Hepatocyte (in vitro differentiated cells): ENCODE results near the gene XPO5. TPM values are rescaled to one million over a fixed set of nuclear protein-coding genes. Genes with fewer than 3 reads are reported as not detected.
"Not testable (repeated sequence)": the region's sequence is repeated elsewhere in the genome, so short reads cannot be mapped to it uniquely, and the experiment has no call there.

Source experiments
- DNase-seq: peaks from one replicate; pipeline ENCODE4 v3.0.0-alpha.2; 2016; ENCODE audit warnings: low spot score
- H2AFZ ChIP-seq: fragments of 200-600 bp; sonication (generic); 2 replicates; pipeline ENCODE4 v1.6.0; 2016; ENCODE audit warnings: antibody characterized with exemption, mild to moderate bottlenecking
- H3K27ac ChIP-seq: fragments of 200-600 bp; sonication (generic); 2 replicates; pipeline ENCODE4 v1.5.1; 2016; ENCODE audit warnings: mild to moderate bottlenecking
- H3K27me3 ChIP-seq: fragments of 200-600 bp; sonication (generic); 2 replicates; pipeline ENCODE4 v1.6.1; 2016
- H3K36me3 ChIP-seq: fragments of 200-600 bp; sonication (generic); replicated peaks from 2 replicates; pipeline ENCODE4 v1.5.1; 2016; ENCODE audit warnings: low read depth; ENCODE audit not compliant: insufficient read depth
- H3K4me1 ChIP-seq: fragments of 200-600 bp; sonication (generic); 2 replicates; pipeline ENCODE4 v1.5.1; 2016; ENCODE audit warnings: mild to moderate bottlenecking, moderate library complexity; ENCODE audit not compliant: insufficient read depth
- H3K4me2 ChIP-seq: fragments of 200-600 bp; sonication (generic); 2 replicates; pipeline ENCODE4 v1.6.0; 2016
- H3K4me3 ChIP-seq: fragments of 200-600 bp; sonication (generic); 2 replicates; pipeline ENCODE4 v1.5.1; 2016; ENCODE audit warnings: mild to moderate bottlenecking
- H3K79me2 ChIP-seq: fragments of 200-600 bp; sonication (generic); 2 replicates; pipeline ENCODE4 v1.6.0; 2017; ENCODE audit warnings: mild to moderate bottlenecking
- H3K9me2 ChIP-seq: fragments of 200-600 bp; sonication (generic); replicated peaks from 2 replicates; pipeline ENCODE4 v1.6.0; 2017; ENCODE audit warnings: mild to moderate bottlenecking; ENCODE audit not compliant: insufficient read depth
- H3K9me3 ChIP-seq: fragments of 200-600 bp; sonication (generic); 2 replicates; pipeline ENCODE4 v1.5.1; 2016; ENCODE audit warnings: low read depth, mild to moderate bottlenecking
- H4K20me1 ChIP-seq: fragments of 200-600 bp; sonication (generic); 2 replicates; pipeline ENCODE4 v1.6.0; 2016; ENCODE audit warnings: mild to moderate bottlenecking; ENCODE audit not compliant: insufficient read depth, poor library complexity, severe bottlenecking
- CTCF ChIP-seq: fragments of 200-600 bp; sonication (generic); IDR thresholded peaks from 2 replicates; pipeline ENCODE4 v1.5.1; 2016; ENCODE audit warnings: antibody characterized with exemption, mild to moderate bottlenecking; ENCODE audit not compliant: poor library complexity
- EZH2 ChIP-seq: fragments of 200-600 bp; sonication (generic); IDR thresholded peaks from 2 replicates; pipeline ENCODE4 v1.6.1; 2016; ENCODE audit warnings: antibody characterized with exemption, mild to moderate bottlenecking, borderline replicate concordance
- EZH2phosphoT487 ChIP-seq: fragments of 200-600 bp; sonication (generic); IDR thresholded peaks from one replicate; pipeline ENCODE4 v1.6.1; 2018; ENCODE audit warnings: antibody characterized with exemption, mild to moderate bottlenecking, low read depth, moderate library complexity; ENCODE audit not compliant: unreplicated experiment, severe bottlenecking
- WGBS: methylation state at CpG from one replicate; pipeline ENCODE4 v1.1.6; 2016; ENCODE audit warnings: low lambda C conversion rate; ENCODE audit errors: missing lambda C conversion rate; 5-methylcytosine and 5-hydroxymethylcytosine counted together
- polyA plus RNA-seq: library from polyadenylated mRNA; unstranded; fragments of >200 nt; fragmentation: Nextera tagmentation; extraction: Ambion mirVana; gene quantifications from 2 replicates; pipeline ENCODE4 v1.2.1, GENCODE V29; 2016
- total RNA-seq: library from RNA; depleted of rRNA; stranded (reverse); fragments of >200 nt; gene quantifications from 2 replicates; pipeline ENCODE4 v1.2.3, GENCODE V29; 2014

Gene XPO5
- total and polyA plus RNA-seq, 2 experiments from 2014 or later: 16.2 to 23.4 TPM

DNA sequence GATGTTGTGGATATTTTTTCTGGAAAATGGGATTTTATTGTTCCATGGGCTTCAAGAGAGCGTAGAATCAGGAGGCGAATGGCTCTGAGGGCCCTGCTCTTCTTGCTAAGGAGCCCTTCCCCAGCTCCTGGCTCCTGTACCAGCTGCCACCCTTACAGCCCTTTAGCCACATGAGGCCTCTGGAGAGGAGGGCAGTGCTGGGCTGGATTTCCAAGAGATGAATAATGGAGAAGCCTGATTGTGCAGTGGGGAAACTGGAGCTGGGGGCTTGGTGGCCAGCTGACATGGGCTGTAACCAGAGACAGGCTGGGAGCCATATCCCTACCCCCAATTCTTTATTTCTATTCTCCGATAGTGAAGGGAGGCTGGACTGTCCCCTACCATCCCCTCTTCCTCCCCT is 74.9 kb downstream of the XPO5 start:
- Histone ChIP-seq H3K27me3 (no peaks in the 10 kb centered on the region), H3K36me3 (no peaks in the 10 kb centered on the region), H3K4me2 (no peak overlapping the region), H2AFZ (no peak overlapping the region), H3K4me1 (peaks cover 12% of the 10 kb centered on the region), H3K4me3 (no peak overlapping the region), H3K79me2 (peaks cover 7% of the 10 kb centered on the region), H3K27ac (no peak overlapping the region), H4K20me1 (peaks cover 9% of the 10 kb centered on the region), H3K9me3 (no peaks in the 10 kb centered on the region), H3K9me2 (no peaks in the 10 kb centered on the region)
- TF ChIP-seq EZH2 (no peak), EZH2phosphoT487 (no peak), CTCF (no peak)
- DNase-seq: no peak
- 98% methylated on average over 3 of the region's 3 CpGs for WGBS

DNA sequence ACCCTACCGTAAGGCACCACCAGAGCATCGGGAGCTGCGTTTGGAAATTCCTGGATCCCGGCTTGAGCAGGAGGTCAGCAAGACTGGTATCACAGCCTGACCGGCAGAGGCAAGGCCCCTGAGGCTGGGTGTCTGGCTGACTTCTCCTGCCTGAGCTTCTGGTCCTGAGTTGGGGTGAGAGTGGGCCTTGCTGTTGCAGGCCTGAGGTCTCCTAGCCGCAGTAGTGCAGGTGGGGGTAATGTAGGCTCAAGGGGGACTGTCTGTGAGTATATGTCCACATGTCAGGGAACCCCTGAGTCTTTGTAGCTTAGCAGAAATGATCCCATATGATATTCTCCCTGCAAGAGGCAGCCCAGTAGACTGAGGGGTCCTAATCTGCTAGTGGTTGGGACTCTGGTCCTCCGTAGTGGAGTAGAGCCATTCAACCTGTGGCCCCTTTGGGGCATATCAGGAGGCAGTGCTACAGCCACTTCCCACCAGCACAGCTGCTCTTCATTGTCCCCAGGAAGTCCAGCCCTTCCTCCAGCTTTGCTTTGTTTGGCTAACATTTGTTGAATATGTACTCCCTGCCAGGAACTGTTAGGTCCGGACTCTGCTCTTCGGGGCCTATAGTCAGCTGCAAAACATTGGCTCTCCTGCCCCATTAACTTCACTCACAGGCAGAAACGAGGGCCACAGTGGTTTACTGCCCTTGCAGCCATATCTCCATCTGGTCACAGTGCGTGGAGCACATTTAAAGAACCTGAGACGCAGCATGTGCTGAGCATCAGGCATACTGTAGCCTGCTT is 76.6 kb downstream of the XPO5 start:
- Histone ChIP-seq H3K36me3 (no peaks in the 10 kb centered on the region), H3K79me2 (peaks cover 17% of the 10 kb centered on the region), H3K9me2 (no peaks in the 10 kb centered on the region), H3K4me3 (no peak overlapping the region), H3K4me2 (no peak overlapping the region), H3K27me3 (no peaks in the 10 kb centered on the region), H2AFZ (no peak overlapping the region), H3K9me3 (no peaks in the 10 kb centered on the region), H3K4me1 (peaks cover 24% of the 10 kb centered on the region), H4K20me1 (peaks cover 12% of the 10 kb centered on the region), H3K27ac (no peak overlapping the region)
- TF ChIP-seq EZH2phosphoT487: no peak
- no peak for TF ChIP-seq EZH2
- TF ChIP-seq CTCF: no peak
- WGBS: 93% methylated on average over 12 of the region's 12 CpGs
- DNase-seq: no peak

DNA sequence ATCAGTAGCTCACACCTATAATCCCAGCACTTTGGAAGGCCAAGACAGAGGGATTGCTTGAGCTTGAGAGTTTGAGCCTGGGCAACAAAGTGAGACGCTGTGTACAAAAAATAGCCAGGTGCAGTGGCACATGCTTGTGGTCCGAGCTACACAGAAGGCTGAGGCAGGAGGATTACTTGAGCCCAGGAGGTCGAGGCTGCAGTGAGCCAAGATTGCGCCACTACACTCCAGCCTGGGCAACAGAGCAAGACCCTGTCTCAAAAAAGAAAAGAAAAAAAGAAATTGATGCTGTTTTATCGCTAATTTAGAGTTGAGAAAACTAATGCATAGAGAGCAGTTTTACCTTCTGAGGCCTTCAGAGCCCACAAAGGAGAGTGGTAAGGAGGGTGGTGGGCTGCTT is 77.5 kb downstream of the XPO5 start:
- Histone ChIP-seq H3K79me2 (peaks cover 17% of the 10 kb centered on the region), H3K4me1 (peaks cover 29% of the 10 kb centered on the region), H4K20me1 (peaks cover 14% of the 10 kb centered on the region)
- H3K9me2 ChIP-seq, DNase-seq, H3K9me3 ChIP-seq, H3K4me3 ChIP-seq, H3K27ac ChIP-seq, H2AFZ ChIP-seq, H3K4me2 ChIP-seq, H3K36me3 ChIP-seq, H3K27me3 ChIP-seq: not testable (repeated sequence)
- 96% methylated on average over 5 of the region's 5 CpGs for WGBS

DNA sequence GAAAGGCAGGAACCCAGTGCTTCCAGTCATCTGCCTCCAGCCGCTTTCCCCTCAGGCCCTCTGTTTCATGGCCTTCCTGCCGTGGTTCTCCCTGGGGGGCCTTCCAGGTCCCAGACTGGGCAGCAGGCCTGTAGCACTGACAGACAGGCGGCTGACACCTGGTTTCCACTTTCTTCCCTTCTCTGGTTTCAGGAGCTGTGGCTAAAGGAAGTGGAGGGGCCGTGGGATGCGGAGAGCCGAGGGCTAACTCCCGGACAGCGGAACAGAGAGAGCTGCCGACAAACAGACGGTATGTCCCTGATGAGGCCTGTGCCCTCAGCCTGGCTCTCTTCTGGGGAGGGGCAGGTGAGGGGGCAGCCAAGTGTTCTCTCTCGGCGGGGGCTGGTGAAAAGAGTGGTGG is 78.1 kb downstream of the XPO5 start:
- H4K20me1 ChIP-seq: peaks cover 20% of the 10 kb centered on the region
- 90% methylated on average over 12 of the region's 12 CpGs for WGBS

More for the DNA sequence above, 78.1 kb downstream of the XPO5 start:
- Histone ChIP-seq H3K27me3 (no peaks in the 10 kb centered on the region), H3K4me3 (no peak overlapping the region), H2AFZ (no peak overlapping the region), H3K79me2 (peaks cover 17% of the 10 kb centered on the region), H3K9me3 (no peaks in the 10 kb centered on the region), H3K27ac (no peak overlapping the region), H3K9me2 (no peaks in the 10 kb centered on the region), H3K4me1 (peaks cover 35% of the 10 kb centered on the region), H3K36me3 (no peaks in the 10 kb centered on the region), H3K4me2 (no peak overlapping the region)
- no peak for TF ChIP-seq EZH2phosphoT487
- no peak for TF ChIP-seq CTCF
- no peak for TF ChIP-seq EZH2
- DNase-seq: no peak
